DND-41 (cell line): ENCODE measurements around the gene SLC25A53.
A peak's percentile ranks its signal among the peaks of the same experiment; 100 is the strongest.

ENCODE experiments used
- ATAC-seq: fragments of 200-7000 bp; cut with Tn5 transposase; 3 replicates; pipeline ENCODE4 v1.9.1; 2021; ENCODE audit warnings: low read depth; ENCODE audit not compliant: insufficient read depth
- DNase-seq: peaks from one replicate; pipeline ENCODE4 v3.0.0-alpha.2; 2020
- H2AFZ ChIP-seq: 2 replicates; pipeline ENCODE4 v1.6.0; 2012; ENCODE audit warnings: low read depth, low read length
- H3K27ac ChIP-seq: 2 replicates; pipeline ENCODE4 v1.5.1; 2012; ENCODE audit warnings: low read length, inconsistent platforms
- H3K27me3 ChIP-seq: fragments of 200-600 bp; sonication (generic); 2 replicates; pipeline ENCODE4 v1.6.0; 2012; ENCODE audit warnings: low read length, mild to moderate bottlenecking, inconsistent platforms; ENCODE audit not compliant: insufficient read depth, poor library complexity
- H3K36me3 ChIP-seq: 2 replicates; pipeline ENCODE4 v1.5.1; 2012; ENCODE audit warnings: low read length, inconsistent platforms; ENCODE audit not compliant: insufficient read depth
- H3K4me1 ChIP-seq: 2 replicates; pipeline ENCODE4 v1.5.1; 2012; ENCODE audit warnings: mild to moderate bottlenecking, low read length; ENCODE audit not compliant: insufficient read depth
- H3K4me2 ChIP-seq: 2 replicates; pipeline ENCODE4 v1.6.0; 2012; ENCODE audit warnings: mild to moderate bottlenecking, moderate library complexity, low read length, inconsistent platforms; ENCODE audit not compliant: insufficient read depth
- H3K4me3 ChIP-seq, 2 experiments: fragments of 200-600 bp in 1 of 2; shearing (Covaris generic) in 1 of 2; 2 replicates each; pipeline ENCODE4 v1.5.1; 2012 to 2016; ENCODE audit warnings: inconsistent platforms in 2 of 2, low read length in 2 of 2, mild to moderate bottlenecking in 2 of 2, low read depth in 1 of 2, moderate library complexity in 1 of 2
- H3K79me2 ChIP-seq: 2 replicates; pipeline ENCODE4 v1.6.0; 2012; ENCODE audit warnings: low read length, inconsistent platforms; ENCODE audit not compliant: insufficient read depth
- H3K9ac ChIP-seq: 2 replicates; pipeline ENCODE4 v1.6.0; 2012; ENCODE audit warnings: low read depth, mild to moderate bottlenecking, inconsistent platforms, low read length, moderate library complexity
- H3K9me3 ChIP-seq: 2 replicates; pipeline ENCODE4 v1.5.1; 2012; ENCODE audit warnings: low read length, moderate library complexity, mild to moderate bottlenecking, inconsistent platforms; ENCODE audit not compliant: insufficient read depth, severe bottlenecking
- H4K20me1 ChIP-seq: 2 replicates; pipeline ENCODE4 v1.6.0; 2012; ENCODE audit warnings: low read length; ENCODE audit not compliant: insufficient read depth
- EZH2 ChIP-seq: IDR thresholded peaks from 3 replicates; pipeline ENCODE4 v1.6.1; 2012; ENCODE audit warnings: borderline replicate concordance, low read depth, mild to moderate bottlenecking, moderate library complexity, low read length, inconsistent platforms; ENCODE audit not compliant: severe bottlenecking
- TF ChIP-seq, protein P1 (sequence below): IDR thresholded peaks from 2 replicates; pipeline ENCODE4 v1.5.1; 2012; ENCODE audit warnings: borderline replicate concordance, low read length, moderate library complexity, mild to moderate bottlenecking; ENCODE audit not compliant: poor library complexity, severe bottlenecking; ENCODE audit errors: extremely low read depth

Gene SLC25A53

DNA sequence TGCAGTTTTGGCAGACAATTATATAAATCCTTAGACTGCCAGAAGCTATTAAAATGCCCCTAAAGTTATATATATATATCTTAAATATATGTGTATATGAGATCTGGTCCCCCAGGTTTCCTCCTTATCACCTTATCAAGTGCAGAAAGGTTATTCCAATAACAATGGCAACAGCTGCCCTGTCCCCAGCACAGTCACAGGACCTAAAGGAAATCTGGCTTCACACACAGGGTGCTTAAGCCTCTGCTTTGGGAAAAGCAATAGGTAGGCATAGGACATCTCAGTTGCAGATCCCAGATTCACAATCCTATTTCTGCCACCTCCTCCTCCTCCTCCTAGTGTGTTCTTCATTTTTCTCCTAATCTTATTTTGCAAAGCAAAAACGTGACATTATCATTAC lies 5.8 kb downstream of the SLC25A53 start:
- ATAC-seq (no peak), DNase-seq (no peak)
- Histone ChIP-seq H2AFZ (no peak overlapping the region), H3K36me3 (no peaks in the 10 kb centered on the region), H3K79me2 (peaks cover 14% of the 10 kb centered on the region), H3K4me1 (peaks cover 10% of the 10 kb centered on the region; the same call in 1 of the 2 replicates), H3K27me3 (no peaks in the 10 kb centered on the region), H4K20me1 (no peaks in the 10 kb centered on the region), H3K9me3 (no peaks in the 10 kb centered on the region), H3K4me2 (no peak overlapping the region), H3K4me3 (no peak overlapping the region), H3K27ac (no peak overlapping the region), H3K9ac (no peak overlapping the region)
- TF ChIP-seq, protein P1, sequence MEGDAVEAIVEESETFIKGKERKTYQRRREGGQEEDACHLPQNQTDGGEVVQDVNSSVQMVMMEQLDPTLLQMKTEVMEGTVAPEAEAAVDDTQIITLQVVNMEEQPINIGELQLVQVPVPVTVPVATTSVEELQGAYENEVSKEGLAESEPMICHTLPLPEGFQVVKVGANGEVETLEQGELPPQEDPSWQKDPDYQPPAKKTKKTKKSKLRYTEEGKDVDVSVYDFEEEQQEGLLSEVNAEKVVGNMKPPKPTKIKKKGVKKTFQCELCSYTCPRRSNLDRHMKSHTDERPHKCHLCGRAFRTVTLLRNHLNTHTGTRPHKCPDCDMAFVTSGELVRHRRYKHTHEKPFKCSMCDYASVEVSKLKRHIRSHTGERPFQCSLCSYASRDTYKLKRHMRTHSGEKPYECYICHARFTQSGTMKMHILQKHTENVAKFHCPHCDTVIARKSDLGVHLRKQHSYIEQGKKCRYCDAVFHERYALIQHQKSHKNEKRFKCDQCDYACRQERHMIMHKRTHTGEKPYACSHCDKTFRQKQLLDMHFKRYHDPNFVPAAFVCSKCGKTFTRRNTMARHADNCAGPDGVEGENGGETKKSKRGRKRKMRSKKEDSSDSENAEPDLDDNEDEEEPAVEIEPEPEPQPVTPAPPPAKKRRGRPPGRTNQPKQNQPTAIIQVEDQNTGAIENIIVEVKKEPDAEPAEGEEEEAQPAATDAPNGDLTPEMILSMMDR: no peak
- TF ChIP-seq EZH2: no peak

- no peak overlapping the region for H3K4me2 ChIP-seq
- peaks cover 2% of the 10 kb centered on the region for H3K4me1 ChIP-seq
- no peaks in the 10 kb centered on the region for H3K36me3 ChIP-seq
- no peak overlapping the region for H3K4me3 ChIP-seq
- TF ChIP-seq EZH2: no peak
- TF ChIP-seq, protein P1: no peak
- no peaks in the 10 kb centered on the region for H4K20me1 ChIP-seq
- no peaks in the 10 kb centered on the region for H3K79me2 ChIP-seq
- no peak overlapping the region for H3K9ac ChIP-seq
- DNase-seq (no peak), ATAC-seq (no peak)
- H2AFZ ChIP-seq: no peak overlapping the region
- no peaks in the 10 kb centered on the region for H3K9me3 ChIP-seq
- no peak overlapping the region for H3K27ac ChIP-seq
- no peaks in the 10 kb centered on the region for H3K27me3 ChIP-seq
These were observed 15.6 kb downstream of the SLC25A53 start for GRCh38 chrX:104141087-104141760.

GRCh38 chrX:104137496-104137895 lies 19.3 kb downstream of the SLC25A53 start:
- Histone ChIP-seq H3K4me3 (no peak overlapping the region), H3K27ac (no peak overlapping the region), H3K79me2 (no peaks in the 10 kb centered on the region), H2AFZ (no peak overlapping the region), H3K27me3 (no peaks in the 10 kb centered on the region), H3K9ac (no peak overlapping the region), H3K4me1 (peaks cover 4% of the 10 kb centered on the region), H3K4me2 (no peak overlapping the region), H3K36me3 (no peaks in the 10 kb centered on the region), H4K20me1 (no peaks in the 10 kb centered on the region), H3K9me3 (no peaks in the 10 kb centered on the region)
- TF ChIP-seq, protein P1: no peak
- TF ChIP-seq EZH2: no peak
- ATAC-seq (peak; percentile 41; the same call in 1 of the 3 replicates), DNase-seq (peak; percentile 12)
